ENCODE data around the gene UCN3.

The UCN3 gene

GRCh38 chr10:5360318-5360915 lies 4.3 kb upstream of the UCN3 start:
- H3K36me3 ChIP-seq: no peaks in the 10 kb centered on the region
- TF ChIP-seq CTCF (IDR thresholded peaks at IDR 0.05; ENCODE audit: low read depth, low read length): no peak
- H3K9me3 ChIP-seq: no peaks in the 10 kb centered on the region
- H3K4me3 ChIP-seq (ENCODE audit: low read depth, low read length): no peak overlapping the region
- peaks cover 8% of the 10 kb centered on the region; the same call in 1 of the 2 replicates for H3K27me3 ChIP-seq
- DNase-seq: no peak
- no peaks in the 10 kb centered on the region for H3K4me1 ChIP-seq

- no peak overlapping the region for H3K4me3 ChIP-seq (ENCODE audit: low read depth, low read length)
- no peaks in the 10 kb centered on the region for H3K4me1 ChIP-seq
- no peaks in the 10 kb centered on the region for H3K9me3 ChIP-seq
- no peaks in the 10 kb centered on the region for H3K36me3 ChIP-seq
- no peak for TF ChIP-seq CTCF (IDR thresholded peaks at IDR 0.05; ENCODE audit: low read depth, low read length)
- peaks cover 15% of the 10 kb centered on the region for H3K27me3 ChIP-seq
- DNase-seq: no peak
Observed at GRCh38 chr10:5361966-5362365, 2.8 kb upstream of the UCN3 start.

- TF ChIP-seq CTCF (IDR thresholded peaks at IDR 0.05; ENCODE audit: low read depth, low read length): no peak
- no peak overlapping the region for H3K4me3 ChIP-seq (ENCODE audit: low read depth, low read length)
- DNase-seq: no peak
- no peaks in the 10 kb centered on the region for H3K4me1 ChIP-seq
- no peaks in the 10 kb centered on the region for H3K9me3 ChIP-seq
- H3K27me3 ChIP-seq: peaks cover 20% of the 10 kb centered on the region
- H3K36me3 ChIP-seq: no peaks in the 10 kb centered on the region
Observed at GRCh38 chr10:5362873-5363272, 1.9 kb upstream of the UCN3 start.

DNA sequence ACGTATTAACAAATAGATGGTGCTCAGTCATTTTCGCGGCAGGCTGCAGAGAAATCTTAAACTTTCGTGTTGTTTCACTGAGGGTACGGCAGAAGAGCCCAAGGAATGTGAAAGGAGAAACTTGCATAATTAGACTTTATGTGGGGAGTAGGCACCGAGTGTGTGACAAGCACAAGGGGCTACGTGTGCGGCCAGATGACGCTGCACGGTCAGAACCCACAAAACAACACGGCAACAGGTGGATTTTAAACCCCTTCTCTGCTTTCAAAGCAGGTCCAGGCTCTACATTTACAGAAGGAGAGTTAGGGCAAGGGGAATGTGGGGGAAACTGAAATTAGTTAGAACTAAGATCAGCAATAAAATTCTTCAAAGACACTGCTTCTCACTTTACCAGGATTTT lies 392 bp upstream of the UCN3 start:
- H3K4me3 ChIP-seq (ENCODE audit: low read depth, low read length): no peak overlapping the region
- no peaks in the 10 kb centered on the region for H3K4me1 ChIP-seq
- H3K27me3 ChIP-seq: peaks cover 20% of the 10 kb centered on the region
- H3K9me3 ChIP-seq: no peaks in the 10 kb centered on the region
- DNase-seq: no peak
- no peak for TF ChIP-seq CTCF (IDR thresholded peaks at IDR 0.05; ENCODE audit: low read depth, low read length)
- H3K36me3 ChIP-seq: no peaks in the 10 kb centered on the region

DNA sequence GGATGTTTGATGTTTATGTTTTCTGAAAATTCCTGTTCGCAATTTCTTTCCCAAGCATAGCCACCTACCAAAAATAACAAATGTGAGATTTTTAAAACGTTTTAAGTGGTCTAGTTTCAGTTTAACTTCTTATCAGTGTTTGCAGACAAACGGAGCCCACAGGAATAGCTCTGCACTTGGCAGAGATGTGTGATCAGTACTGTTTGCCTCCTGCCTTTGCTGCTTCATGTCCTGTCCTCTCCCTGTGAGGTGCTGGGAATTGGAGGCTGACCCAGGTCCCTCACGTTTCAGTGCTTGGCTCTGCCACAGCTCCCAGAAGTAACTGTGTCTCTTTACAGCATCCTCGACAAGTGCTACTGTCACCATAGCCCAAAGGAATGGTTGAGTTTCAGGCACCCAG lies 1.2 kb downstream of the UCN3 start:
- peaks cover 12% of the 10 kb centered on the region for H3K27me3 ChIP-seq
- no peak overlapping the region for H3K4me3 ChIP-seq (ENCODE audit: low read depth, low read length)

More for the DNA sequence above, 1.2 kb downstream of the UCN3 start:
- no peak for TF ChIP-seq CTCF (IDR thresholded peaks at IDR 0.05; ENCODE audit: low read depth, low read length)
- DNase-seq: no peak
- Histone ChIP-seq H3K36me3 (no peaks in the 10 kb centered on the region), H3K9me3 (peaks cover under 1% of the 10 kb centered on the region; the same call in 1 of the 2 replicates), H3K4me1 (no peaks in the 10 kb centered on the region)

All from BE2C (cell line).